K562 (cell line): ENCODE results near the gene PRDM16. TPM values are rescaled to one million over a fixed set of nuclear protein-coding genes. Genes with fewer than 3 reads are reported as not detected.

Experiments
- ATAC-seq: fragments of 200-7000 bp; cut with Tn5 transposase; 3 replicates; pipeline ENCODE4 v1.9.1; 2020; ENCODE audit warnings: moderate library complexity
- BruUV-seq: library from RNA; stranded (reverse); fragments of 400-500 nt; replicated peaks from 2 replicates; lab custom pipeline; 2021; lab: Mats Ljungman, UMichigan
- CTCF ChIA-PET: fragments of 300-600 bp; formaldehyde crosslinking; extraction: SDS; loops from one replicate; lab custom pipeline; 2021; ENCODE audit warnings: low intra/inter-chr PET ratio; lab: Yijun Ruan, JAX
- POLR2A ChIA-PET: fragments of 300-600, 350-650 bp; sonication (Branson Sonifier 250); formaldehyde crosslinking; extraction: SDS; loops from one replicate; lab custom pipeline; 2021; ENCODE audit warnings: antibody characterized with exemption, inconsistent platforms; lab: Yijun Ruan, JAX
- DNase-seq, 4 experiments: peaks; one replicate each; pipeline versions ENCODE4 v3.0.0 to v3.0.0-alpha.2; 2011 to 2018; ENCODE audit warnings: low spot score in 3 of 4, mixed read lengths in 3 of 4; ENCODE audit errors: extremely low read depth in 1 of 4
- FAIRE-seq: peaks from 2 replicates; lab custom pipeline; 2011; peaks lifted over from hg19 to GRCh38; lab: Jason Lieb, UNC
- H2AFZ ChIP-seq: 2 replicates; pipeline ENCODE4 v1.6.0; 2011; ENCODE audit warnings: low read depth, low read length, control low read depth, inconsistent platforms
- H3K27ac ChIP-seq: fragments of 200-600 bp; 3 replicates; pipeline ENCODE4 v1.8.0; 2011; ENCODE audit warnings: low read depth, mild to moderate bottlenecking, control low read depth, inconsistent platforms, low read length, moderate library complexity, mixed read lengths; ENCODE audit errors: extremely low read depth
- H3K27me3 ChIP-seq, 2 experiments: fragments of 300-600 bp in 1 of 2; 2 replicates in 1 of 2; 3 replicates in 1 of 2; pipeline versions ENCODE4 v1.6.0 to v1.8.0; 2011; ENCODE audit warnings: inconsistent platforms in 2 of 2, low read length in 2 of 2, mild to moderate bottlenecking in 1 of 2, mixed read lengths in 1 of 2, moderate library complexity in 1 of 2; ENCODE audit not compliant: control insufficient read depth in 2 of 2, insufficient read depth in 2 of 2
- H3K36me3 ChIP-seq: fragments of 300-600 bp; 3 replicates; pipeline ENCODE4 v1.8.0; 2011; ENCODE audit warnings: mild to moderate bottlenecking, low read length, inconsistent platforms; ENCODE audit not compliant: control insufficient read depth, insufficient read depth
- H3K4me1 ChIP-seq, 2 experiments: fragments of 200-600 bp in 1 of 2; replicated peaks in 1 of 2; 2 replicates in 1 of 2; 3 replicates in 1 of 2; pipeline versions ENCODE4 v1.5.1 to v1.8.0; 2011; ENCODE audit warnings: inconsistent platforms in 2 of 2, low read length in 2 of 2, mild to moderate bottlenecking in 1 of 2, mixed read lengths in 1 of 2, moderate library complexity in 1 of 2; ENCODE audit not compliant: control insufficient read depth in 2 of 2, insufficient read depth in 2 of 2
- H3K4me2 ChIP-seq: 2 replicates; pipeline ENCODE4 v1.6.1; 2011; ENCODE audit warnings: low read length, control low read depth, inconsistent platforms, mixed read lengths; ENCODE audit not compliant: insufficient read depth
- H3K4me3 ChIP-seq: fragments of 200-600 bp; sonication (generic), shearing (Covaris generic); 2 replicates; pipeline ENCODE4 v1.5.1; 2016; ENCODE audit warnings: control low read depth, inconsistent platforms
- H3K79me2 ChIP-seq: fragments of 200-600 bp; 3 replicates; pipeline ENCODE4 v1.8.0; 2011; ENCODE audit warnings: low read length, inconsistent platforms; ENCODE audit not compliant: control insufficient read depth, insufficient read depth
- H3K9ac ChIP-seq, 2 experiments: 2 replicates each; pipeline versions ENCODE4 v1.6.0 to v1.6.1; 2011; ENCODE audit warnings: low read depth in 2 of 2, low read length in 2 of 2, control low read depth in 1 of 2, inconsistent platforms in 1 of 2, mild to moderate bottlenecking in 1 of 2, mixed read lengths in 1 of 2; ENCODE audit not compliant: insufficient read depth in 1 of 2
- H3K9me1 ChIP-seq: one replicate; pipeline ENCODE4 v1.6.0; 2011; ENCODE audit warnings: inconsistent platforms, mild to moderate bottlenecking, low read length, moderate library complexity; ENCODE audit not compliant: control insufficient read depth, insufficient read depth
- H3K9me3 ChIP-seq: replicated peaks from 2 replicates; pipeline ENCODE4 v1.5.1; 2011; ENCODE audit warnings: low read depth, low read length, inconsistent platforms; ENCODE audit not compliant: control insufficient read depth, insufficient read depth
- H4K20me1 ChIP-seq: replicated peaks from 2 replicates; pipeline ENCODE4 v1.6.1; 2011; ENCODE audit warnings: low read length, inconsistent platforms, mixed read lengths; ENCODE audit not compliant: control insufficient read depth, insufficient read depth
- BRD4 ChIP-seq: fragments of 200-600 bp; sonication (generic); IDR thresholded peaks from 2 replicates; pipeline ENCODE4 v1.6.1; 2017; ENCODE audit warnings: inconsistent platforms
- ELK3 ChIP-seq: fragments of 450-650 bp; formaldehyde crosslinking; IDR thresholded peaks from 2 replicates; pipeline ENCODE4 v1.4.0; 2020; ENCODE audit warnings: mild to moderate bottlenecking
- FOXA3 ChIP-seq, 2 experiments: fragments of 450-650 bp in 1 of 2; sonication (generic) in 1 of 2; formaldehyde crosslinking; IDR thresholded peaks in 1 of 2; conservative IDR thresholded peaks in 1 of 2; 2 replicates each; pipeline versions ENCODE4 v1.4.0 to v1.8.0; 2020 to 2022; ENCODE audit warnings: mild to moderate bottlenecking in 2 of 2, missing genetic modification reagents in 1 of 2
- KHSRP ChIP-seq: fragments of 450-650 bp; IDR thresholded peaks from 2 replicates; pipeline ENCODE4 v1.6.1; 2017
- LARP7 ChIP-seq: fragments of 450-650 bp; IDR thresholded peaks from 2 replicates; pipeline ENCODE4 v1.6.1; 2016
- MBD1 ChIP-seq: fragments of 250-450 bp; sonication (Bioruptor Pico); IDR thresholded peaks from 2 replicates; pipeline ENCODE4 v1.8.0; 2022; ENCODE audit warnings: inconsistent platforms
- MTA2 ChIP-seq: fragments of 450-650 bp; IDR thresholded peaks from 2 replicates; pipeline ENCODE4 v1.6.1; 2016; ENCODE audit warnings: low read depth
- NFE2L1 ChIP-seq: fragments of 450-650 bp; IDR thresholded peaks from 2 replicates; pipeline ENCODE4 v1.6.1; 2016; ENCODE audit warnings: missing genetic modification characterization, low read depth, mild to moderate bottlenecking, missing compliant biosample characterization, moderate library complexity, borderline replicate concordance
- PHF21A ChIP-seq: fragments of 450-650 bp; IDR thresholded peaks from 2 replicates; pipeline ENCODE4 v1.6.1; 2017; ENCODE audit warnings: low read depth, borderline replicate concordance
- PKNOX1 ChIP-seq: fragments of 450-650 bp; IDR thresholded peaks from 2 replicates; pipeline ENCODE4 v1.6.1; 2016
- RBBP5 ChIP-seq: fragments of 200-600 bp; sonication (generic); IDR thresholded peaks from 2 replicates; pipeline ENCODE4 v1.6.1; 2012; ENCODE audit warnings: borderline replicate concordance, mild to moderate bottlenecking, low read length, control low read depth, inconsistent platforms; ENCODE audit not compliant: insufficient read depth, poor library complexity, severe bottlenecking
- RBM15 ChIP-seq: fragments of 200-400 bp; formaldehyde crosslinking; IDR thresholded peaks from 2 replicates; pipeline ENCODE4 v1.6.1; 2018; ENCODE audit warnings: mild to moderate bottlenecking, low read length, moderate library complexity; ENCODE audit not compliant: insufficient read depth
- TCF3 ChIP-seq: sonication (generic); formaldehyde crosslinking; IDR thresholded peaks from 2 replicates; pipeline ENCODE4 v1.4.0; 2020; ENCODE audit warnings: mild to moderate bottlenecking, missing genetic modification reagents
- TCF7 ChIP-seq: sonication (generic); IDR thresholded peaks from 2 replicates; pipeline ENCODE4 v1.6.1; 2016; ENCODE audit warnings: antibody characterized with exemption, borderline replicate concordance
- ZNF140 ChIP-seq: fragments of 250-450 bp; sonication (Bioruptor Pico); IDR thresholded peaks from 2 replicates; pipeline ENCODE4 v1.8.0; 2021; ENCODE audit warnings: moderate library complexity, mild to moderate bottlenecking, inconsistent platforms
- WGBS: fragments of 100-300 bp; shearing (Covaris generic); methylation state at CpG from one replicate; pipeline ENCODE4 v1.1.6; 2016; ENCODE audit warnings: low coverage, mixed read lengths; ENCODE audit not compliant: insufficient coverage; ENCODE audit errors: missing lambda C conversion rate; 5-methylcytosine and 5-hydroxymethylcytosine counted together
- in situ Hi-C: fragments of 300-500 bp; cut with MboI; formaldehyde crosslinking; loops from 4 replicates; pipeline ENCODE4 v1.15.0; 2018; ENCODE audit warnings: inconsistent platforms, mixed read lengths
- intact Hi-C: fragments of 100-400 bp; cut with micrococcal nuclease; formaldehyde crosslinking; loops from 2 replicates; pipeline ENCODE4 v1.14.2; 2022
- polyA plus RNA-seq, 8 experiments: library from polyadenylated mRNA; depleted of rRNA in 4 of 8; stranded (reverse) in 5 of 8; unstranded in 3 of 8; fragments of >200 nt; fragmentation: Nextera tagmentation in 2 of 8; fragmentation: Illumina TruSeq in 1 of 8; extraction: Ambion mirVana in 2 of 8; extraction: Trizol in 1 of 8; gene quantifications; 2 replicates each; pipeline versions ENCODE4 v1.2.1 to v1.2.3, GENCODE V29; 2011 to 2014; ENCODE audit warnings: inconsistent platforms in 1 of 8, missing spikeins in 1 of 8
- total RNA-seq, 7 experiments: library from RNA; depleted of rRNA in 6 of 7; stranded (reverse); fragments of >200 nt in 6 of 7; fragmentation: Illumina TruSeq in 2 of 7; extraction: Trizol in 2 of 7; gene quantifications; 2 replicates each; pipeline versions ENCODE4 v1.2.1 to v1.2.3, GENCODE V29; 2011 to 2021; ENCODE audit warnings: low replicate concordance in 1 of 7

PRDM16 gene
- total and polyA plus RNA-seq, 9 of the 15 experiments (the other 6 are each of a cell fraction or from before 2014, with no cell fraction given) = 0.10 to 0.27 TPM; not detected in 7

GRCh38 chr1:3304692-3305091 is 235.7 kb downstream of the PRDM16 start (continued):
- TF ChIP-seq PKNOX1 = no peak
- no peak for TF ChIP-seq RBM15
- TF ChIP-seq BRD4 = no peak
- TF ChIP-seq PHF21A = no peak
- TF ChIP-seq MBD1 (CRISPR knock-in tag) = no peak
- no peak for TF ChIP-seq MTA2
- TF ChIP-seq KHSRP = no peak
- no peak for TF ChIP-seq NFE2L1 (tag)
- TF ChIP-seq FOXA3 (CRISPR knock-in tag; conservative IDR thresholded peaks at IDR 0.05 in 1 of 2, IDR thresholded peaks at IDR 0.05 in 1 of 2) = no peak

- peaks cover 0 to 62% of the 10 kb centered on the region in 2 experiments; a peak in 2 of 5 replicates for H3K27me3 ChIP-seq
- WGBS = 0% methylated on average over 13 of the region's 13 CpGs
- FAIRE-seq (no peak), ATAC-seq (no peak), DNase-seq (no peak)
- H3K4me3 ChIP-seq = no peak overlapping the region
- H3K4me2 ChIP-seq = no peak overlapping the region
- H2AFZ ChIP-seq = no peak overlapping the region
- in situ Hi-C loops = no loop called here
- no TSS peak for BruUV-seq
- ChIA-PET CTCF (no interaction called here), POLR2A (interaction anchor here (0.6 kb wide), 1 partner anchor 104 kb away, joined by 3 read pairs; no protein-coding TSS in a partner anchor)
- intact Hi-C loops = no loop called here
- no peak overlapping the region for H3K27ac ChIP-seq
- H3K9me3 ChIP-seq = no peaks in the 10 kb centered on the region
- no peaks in the 10 kb centered on the region for H3K4me1 ChIP-seq
- H3K79me2 ChIP-seq = no peaks in the 10 kb centered on the region
- peaks cover 13% of the 10 kb centered on the region; the same call in 1 of the 2 replicates for H4K20me1 ChIP-seq
- TF ChIP-seq LARP7 = no peak
- no peak for TF ChIP-seq TCF7
- no peak for TF ChIP-seq ZNF140 (CRISPR knock-in tag)
- no peak for TF ChIP-seq TCF3
- no peak for TF ChIP-seq ELK3
- no peak for TF ChIP-seq RBBP5
- no peaks in the 10 kb centered on the region for H3K36me3 ChIP-seq
- H3K9me1 ChIP-seq = no peaks in the 10 kb centered on the region
- no peak overlapping the region for H3K9ac ChIP-seq
Observed at GRCh38 chr1:3305156-3305555, 236.2 kb downstream of the PRDM16 start.
